ENCODE results near the gene AGMO. TPM values are rescaled to one million over a fixed set of nuclear protein-coding genes. Genes with fewer than 3 reads are reported as not detected.
"Not testable (repeated sequence)": the region's sequence is repeated elsewhere in the genome, so short reads cannot be mapped to it uniquely, and the experiment has no call there.

Gene AGMO
- total RNA-seq, 1 donor from 2014 or later: 2.9 TPM

GRCh38 chr7:15560968-15561367, 847 bp downstream of the AGMO start:
- no peak for DNase-seq (ENCODE audit: low spot score)

- DNase-seq (ENCODE audit: low spot score): no peak
Observed at GRCh38 chr7:15559416-15559928, 2.3 kb downstream of the AGMO start.

- no peak for DNase-seq (ENCODE audit: low spot score)
Observed at GRCh38 chr7:15558756-15559155, 3.1 kb downstream of the AGMO start.

GRCh38 chr7:15557686-15558085, 4.1 kb downstream of the AGMO start:
- no peak for DNase-seq (ENCODE audit: low spot score)

GRCh38 chr7:15557186-15557585, 4.6 kb downstream of the AGMO start:
- no peak for DNase-seq (ENCODE audit: low spot score)

- no peak for DNase-seq (ENCODE audit: low spot score)
Observed at GRCh38 chr7:15556339-15557105, 5.3 kb downstream of the AGMO start.

- no peak for DNase-seq (ENCODE audit: low spot score)
Observed at GRCh38 chr7:15555381-15555859, 6.4 kb downstream of the AGMO start.

GRCh38 chr7:15554744-15555143, 7.1 kb downstream of the AGMO start:
- DNase-seq (ENCODE audit: low spot score): no peak

- no peak for DNase-seq (ENCODE audit: low spot score)
Observed at GRCh38 chr7:15554081-15554480, 7.7 kb downstream of the AGMO start.

GRCh38 chr7:15547320-15547719, 14.5 kb downstream of the AGMO start:
- not testable (repeated sequence) for DNase-seq (ENCODE audit: low spot score)

GRCh38 chr7:15546272-15546792, 15.5 kb downstream of the AGMO start:
- no peak for DNase-seq (ENCODE audit: low spot score)

GRCh38 chr7:15544050-15544449, 17.8 kb downstream of the AGMO start:
- no peak for DNase-seq (ENCODE audit: low spot score)

- DNase-seq (ENCODE audit: low spot score): no peak
Observed at GRCh38 chr7:15543256-15543655, 18.6 kb downstream of the AGMO start.

GRCh38 chr7:15527648-15528047, 34.2 kb downstream of the AGMO start:
- DNase-seq (ENCODE audit: low spot score): no peak

GRCh38 chr7:15525652-15526263, 36.1 kb downstream of the AGMO start:
- no peak for DNase-seq (ENCODE audit: low spot score)

GRCh38 chr7:15524077-15524476, 37.7 kb downstream of the AGMO start:
- DNase-seq (ENCODE audit: low spot score): no peak

- DNase-seq (ENCODE audit: low spot score): not testable (repeated sequence)
Observed at GRCh38 chr7:15517865-15518264, 44.0 kb downstream of the AGMO start.

- DNase-seq (ENCODE audit: low spot score): no peak
Observed at GRCh38 chr7:15515252-15515651, 46.6 kb downstream of the AGMO start.

- no peak for DNase-seq (ENCODE audit: low spot score)
Observed at GRCh38 chr7:15508258-15508657, 53.6 kb downstream of the AGMO start.

- no peak for DNase-seq (ENCODE audit: low spot score)
Observed at GRCh38 chr7:15507708-15508107, 54.1 kb downstream of the AGMO start.

- no peak for DNase-seq (ENCODE audit: low spot score)
Observed at GRCh38 chr7:15507171-15507570, 54.6 kb downstream of the AGMO start.

- DNase-seq (ENCODE audit: low spot score): no peak
Observed at GRCh38 chr7:15505761-15506160, 56.1 kb downstream of the AGMO start.
